Lower lobe of right lung (tissue), 2 donors: ENCODE measurements around the gene APOD. TPM values are rescaled to one million over a fixed set of nuclear protein-coding genes. Genes with fewer than 3 reads are reported as not detected.

Experiments
- ATAC-seq, 2 donors: fragments of 200-7000 bp; cut with Tn5 transposase; one replicate each; pipeline ENCODE4 v1.9.1; 2020 to 2022; ENCODE audit warnings: mild to moderate bottlenecking in 2 of 2, moderate library complexity in 2 of 2
- DNase-seq: peaks from one replicate; pipeline ENCODE4 v3.0.0-alpha.2; 2020
- H3K27ac ChIP-seq: fragments of 200-600 bp; one replicate; pipeline ENCODE4 v1.8.0; 2022
- H3K27me3 ChIP-seq: fragments of 200-600 bp; one replicate; pipeline ENCODE4 v1.8.0; 2022; ENCODE audit warnings: low read depth
- H3K36me3 ChIP-seq: fragments of 200-600 bp; one replicate; pipeline ENCODE4 v1.8.0; 2022; ENCODE audit warnings: mild to moderate bottlenecking
- H3K4me1 ChIP-seq: fragments of 200-600 bp; one replicate; pipeline ENCODE4 v1.8.0; 2022
- H3K4me3 ChIP-seq: fragments of 200-600 bp; one replicate; pipeline ENCODE4 v1.8.0; 2022; ENCODE audit warnings: mild to moderate bottlenecking
- H3K9me3 ChIP-seq: fragments of 200-600 bp; one replicate; pipeline ENCODE4 v1.8.0; 2022
- CTCF ChIP-seq: fragments of 200-600 bp; IDR thresholded peaks from one replicate; pipeline ENCODE4 v1.8.0; 2022; ENCODE audit warnings: antibody characterized with exemption, mild to moderate bottlenecking
- intact Hi-C: fragments of 100-400 bp; cut with DNase I; formaldehyde crosslinking; loops from one replicate; pipeline ENCODE4 v1.11.0; 2022
- total RNA-seq: library from RNA; stranded (reverse); fragmentation: NEBNext Ultra II Directional; extraction: Animal tissue kit (Norgen Biotek cat#: 25700); gene quantifications from one replicate; pipeline ENCODE4 v1.2.1, GENCODE V29; 2021
- donor health status: DM: no; HTN: yes; CAD: no; lungs with severe emphysema.

APOD gene
- total RNA-seq, 1 donor from 2014 or later = 91.6 TPM

DNA sequence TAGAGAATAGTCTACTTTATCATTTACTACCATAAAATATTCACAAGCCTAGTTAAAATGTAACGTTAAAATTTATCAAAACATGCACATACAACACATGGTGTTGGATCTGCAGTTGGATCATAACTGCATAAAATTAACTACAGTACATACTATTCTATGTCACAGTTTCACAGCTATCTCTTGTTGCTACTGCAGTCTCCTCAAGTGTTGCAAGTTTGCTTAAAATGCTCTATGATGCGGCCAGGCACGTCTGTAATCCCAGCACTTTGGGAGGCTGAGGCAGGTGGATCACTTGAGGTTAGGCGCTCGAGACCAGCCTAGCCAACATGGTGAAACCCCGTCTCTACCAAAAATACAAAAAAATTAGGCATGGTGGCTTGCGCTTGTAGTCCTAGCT is 50.9 kb downstream of the APOD start:
- Histone ChIP-seq H3K4me3 (no peak overlapping the region), H3K27me3 (no peaks in the 10 kb centered on the region), H3K4me1 (peaks cover 18% of the 10 kb centered on the region), H3K27ac (no peak overlapping the region), H3K36me3 (peaks cover 14% of the 10 kb centered on the region), H3K9me3 (no peaks in the 10 kb centered on the region)
- no peak for TF ChIP-seq CTCF
- ATAC-seq (no peak), DNase-seq (no peak)
- intact Hi-C loops = loop anchor here (10.0 kb wide), 1 partner anchor 858 kb away; the partner anchor contains the start of gene LSG1

DNA sequence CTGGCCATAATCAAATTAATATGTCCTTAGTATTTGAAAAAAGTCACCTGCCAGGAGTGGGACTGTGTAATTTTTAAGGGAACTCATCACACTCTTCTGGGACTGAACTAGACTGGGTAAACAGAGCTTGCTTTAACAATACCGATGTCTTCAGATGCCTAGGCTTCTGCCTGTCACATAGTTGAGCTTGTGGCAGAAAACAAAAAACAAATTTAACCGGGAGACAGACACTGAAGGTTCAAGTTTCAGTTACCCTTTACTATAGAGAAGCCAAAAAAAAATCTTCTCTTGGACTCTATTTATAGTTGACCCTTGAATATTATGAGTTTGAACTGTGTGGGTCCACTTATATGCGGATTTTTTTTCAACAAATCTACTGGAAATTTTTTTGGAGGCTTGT is 51.4 kb downstream of the APOD start:
- Histone ChIP-seq H3K27ac (no peak overlapping the region), H3K27me3 (no peaks in the 10 kb centered on the region), H3K36me3 (peaks cover 18% of the 10 kb centered on the region), H3K9me3 (no peaks in the 10 kb centered on the region), H3K4me1 (peaks cover 15% of the 10 kb centered on the region), H3K4me3 (no peak overlapping the region)
- DNase-seq (no peak), ATAC-seq (no peak)
- intact Hi-C loops = loop anchor here (10.0 kb wide), 1 partner anchor 858 kb away; the partner anchor contains the start of gene LSG1
- no peak for TF ChIP-seq CTCF

DNA sequence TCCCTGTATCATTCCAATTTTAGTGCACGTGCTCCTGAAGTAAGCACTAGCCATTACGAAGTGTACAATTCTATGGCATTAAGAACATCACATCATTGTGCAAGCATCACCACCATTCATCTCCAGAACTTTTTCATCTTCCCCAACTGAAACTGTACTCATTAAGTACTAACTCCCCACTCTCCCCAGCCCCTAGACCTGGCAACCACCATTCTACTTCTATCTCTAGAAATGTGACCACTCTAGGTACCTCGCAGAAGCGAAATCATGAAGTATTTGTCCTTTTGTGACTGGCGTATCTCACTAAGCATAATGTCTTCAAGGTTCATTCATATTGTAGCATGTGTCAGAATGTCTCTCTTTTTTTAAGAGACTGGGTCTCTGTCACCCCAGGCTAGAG is 52.1 kb downstream of the APOD start:
- H3K9me3 ChIP-seq = no peaks in the 10 kb centered on the region
- no peak overlapping the region for H3K4me3 ChIP-seq
- intact Hi-C loops = loop anchor here (10.0 kb wide), 1 partner anchor 857 kb away; the partner anchor contains the start of gene LSG1
- no peaks in the 10 kb centered on the region for H3K27me3 ChIP-seq
- DNase-seq (no peak), ATAC-seq (no peak)
- peaks cover 21% of the 10 kb centered on the region for H3K36me3 ChIP-seq
- TF ChIP-seq CTCF = no peak
- H3K27ac ChIP-seq = no peak overlapping the region
- peaks cover 15% of the 10 kb centered on the region for H3K4me1 ChIP-seq

DNA sequence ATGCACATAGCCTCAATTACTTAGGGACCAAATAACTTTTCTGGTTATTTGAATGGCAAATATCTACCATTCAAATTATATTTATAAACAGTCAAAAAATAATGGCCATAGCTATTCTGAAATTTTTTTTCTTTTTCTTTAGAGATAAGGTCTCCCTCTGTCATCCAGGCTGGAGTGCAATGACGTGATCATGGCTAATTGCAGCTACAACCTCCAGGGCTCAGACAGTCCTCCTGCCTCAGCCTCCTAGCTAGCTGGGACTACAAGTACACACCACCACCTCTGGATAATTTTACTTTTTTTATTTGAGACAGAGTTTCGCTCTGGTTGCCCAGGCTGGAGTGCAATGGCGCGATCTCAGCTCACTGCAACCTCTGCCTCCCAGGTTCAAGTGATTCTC is 57.2 kb downstream of the APOD start:
- no peaks in the 10 kb centered on the region for H3K9me3 ChIP-seq
- no peak overlapping the region for H3K27ac ChIP-seq
- TF ChIP-seq CTCF = no peak
- no peak for DNase-seq
- H3K4me1 ChIP-seq = peaks cover 4% of the 10 kb centered on the region
- H3K36me3 ChIP-seq = peaks cover 41% of the 10 kb centered on the region
- H3K27me3 ChIP-seq = no peaks in the 10 kb centered on the region
- H3K4me3 ChIP-seq = no peak overlapping the region
- intact Hi-C loops = no loop called here
- no peak for ATAC-seq

GRCh38 chr3:195524171-195524896 is 59.4 kb downstream of the APOD start:
- Histone ChIP-seq H3K27ac (no peak overlapping the region), H3K4me3 (no peak overlapping the region), H3K4me1 (peaks cover 4% of the 10 kb centered on the region), H3K9me3 (no peaks in the 10 kb centered on the region), H3K36me3 (peaks cover 46% of the 10 kb centered on the region), H3K27me3 (no peaks in the 10 kb centered on the region)
- no peak for TF ChIP-seq CTCF
- intact Hi-C loops = no loop called here
- DNase-seq (no peak), ATAC-seq (no peak)
